GF-D8 (cell line): ENCODE data around the gene RGS7.
"Not testable (repeated sequence)": the region's sequence is repeated elsewhere in the genome, so short reads cannot be mapped to it uniquely, and the experiment has no call there.

ENCODE experiments used
- DNase-seq: peaks from one replicate; lab custom pipeline; 2025; lab: John Stamatoyannopoulos, UW

The RGS7 gene

DNA sequence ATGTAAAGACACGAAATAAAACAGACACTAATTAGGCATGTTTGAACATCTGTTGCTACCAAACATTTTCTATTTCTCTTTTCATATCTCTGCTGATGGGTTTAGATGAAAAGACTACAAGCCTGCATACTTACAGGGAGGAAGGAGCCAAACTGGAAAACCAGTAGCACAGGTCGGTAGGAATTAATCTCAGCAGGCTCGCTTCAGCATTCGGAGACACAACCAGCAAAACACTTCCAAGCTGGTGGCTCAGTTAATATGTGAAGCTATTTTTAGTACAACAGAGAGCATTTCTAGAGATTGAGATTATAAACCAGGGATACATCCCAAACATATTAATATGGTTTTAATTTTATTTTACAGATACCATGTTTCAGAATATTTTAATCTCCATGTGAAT is 444.2 kb downstream of the RGS7 start:
- no peak for DNase-seq

- no peak for DNase-seq
Observed at GRCh38 chr1:240909701-240910457, 447.1 kb downstream of the RGS7 start.

DNA sequence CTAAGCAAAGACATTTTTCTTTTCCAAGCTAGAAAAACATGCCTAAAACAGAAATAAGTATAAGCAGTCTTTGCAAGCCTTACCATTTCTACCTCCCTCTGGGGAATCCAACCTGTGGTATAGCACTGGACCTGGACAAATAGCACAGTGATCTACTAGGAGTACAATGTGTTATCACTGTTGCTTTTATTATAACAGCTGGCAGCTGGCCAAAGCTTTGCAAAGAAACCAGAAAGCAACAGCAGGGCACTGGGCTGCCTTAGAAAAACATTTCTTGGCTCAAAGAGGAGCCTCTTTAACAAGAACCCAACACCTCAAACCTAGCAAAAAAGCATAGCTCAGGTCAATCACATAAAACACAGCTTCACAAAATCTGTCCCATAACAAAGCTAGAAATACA is 450.5 kb downstream of the RGS7 start:
- no peak for DNase-seq

DNA sequence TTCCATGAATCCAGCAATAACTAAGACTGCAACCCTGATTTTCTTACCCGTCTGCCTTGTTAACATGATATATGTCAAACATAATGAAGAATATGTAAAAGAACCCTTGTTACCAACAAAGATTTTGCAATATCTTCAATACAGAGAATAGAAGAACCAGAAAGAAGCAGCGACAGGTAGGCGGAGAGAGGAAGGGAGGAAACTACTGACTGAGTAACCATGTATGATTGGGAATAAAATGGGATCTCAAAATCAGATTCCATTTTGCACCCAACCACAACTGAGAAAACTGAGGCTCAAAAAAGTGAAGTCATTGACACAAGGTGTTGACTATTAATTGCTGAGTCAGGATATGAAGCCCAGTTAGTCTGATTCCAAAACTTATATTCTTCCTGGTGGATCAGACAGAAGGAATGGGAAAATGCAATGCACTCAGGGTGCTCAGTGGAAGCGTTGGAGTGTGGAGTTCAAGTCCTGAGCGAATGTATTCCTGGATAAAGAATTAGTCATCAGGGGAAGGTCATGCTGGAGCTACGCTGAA is 451.7 kb downstream of the RGS7 start:
- DNase-seq = no peak

- DNase-seq = not testable (repeated sequence)
Observed at GRCh38 chr1:240895424-240895823, 461.6 kb downstream of the RGS7 start.

DNA sequence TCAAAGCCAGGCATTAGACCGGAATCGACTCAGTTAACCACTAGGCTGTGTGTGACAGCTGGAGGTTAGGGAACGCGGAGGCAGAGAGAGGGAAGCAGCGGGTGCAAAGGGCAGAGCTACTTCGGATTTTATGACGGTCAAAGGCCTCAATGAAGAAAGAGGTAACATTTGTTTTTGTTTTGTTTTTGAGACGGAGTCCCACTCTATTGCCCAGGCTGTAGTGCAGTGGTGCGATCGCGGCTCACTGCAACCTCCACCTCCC is 468.3 kb downstream of the RGS7 start:
- DNase-seq = no peak

- no peak for DNase-seq
Observed at GRCh38 chr1:240888039-240888786, 468.8 kb downstream of the RGS7 start.

GRCh38 chr1:240883490-240883889 is 473.5 kb downstream of the RGS7 start:
- DNase-seq = no peak

DNA sequence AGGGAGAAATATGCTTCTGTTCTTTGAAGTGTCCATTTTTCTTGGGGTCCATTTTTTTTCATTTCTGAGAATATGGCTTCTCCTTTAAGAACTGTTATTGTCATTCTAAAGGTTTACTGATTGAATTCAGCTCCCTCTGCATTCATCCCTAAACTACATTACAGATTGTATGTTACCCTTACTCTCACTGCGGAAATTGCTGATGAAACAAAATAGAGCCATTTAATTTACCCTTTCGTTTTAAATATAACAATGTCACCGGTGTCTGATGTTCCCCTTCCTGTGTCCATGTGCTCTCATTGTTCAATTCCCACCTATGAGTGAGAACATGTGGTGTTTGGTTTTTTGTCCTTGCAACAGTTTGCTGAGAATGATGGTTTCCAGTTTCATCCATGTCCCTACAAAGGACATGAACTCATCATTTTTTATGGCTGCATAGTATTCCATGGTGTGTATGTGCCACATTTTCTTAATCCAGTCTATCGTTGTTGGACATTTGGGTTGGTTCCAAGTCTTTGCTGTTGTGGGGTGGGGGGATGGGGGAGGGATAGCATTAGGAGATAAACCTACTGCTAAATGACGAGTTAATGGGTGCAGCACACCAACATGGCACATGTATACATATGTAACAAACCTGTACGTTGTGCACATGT is 474.2 kb downstream of the RGS7 start:
- DNase-seq = not testable (repeated sequence)

- no peak for DNase-seq
Observed at GRCh38 chr1:240878631-240879030, 478.4 kb downstream of the RGS7 start.

GRCh38 chr1:240877605-240878004 is 479.4 kb downstream of the RGS7 start:
- no peak for DNase-seq

- DNase-seq = no peak
Observed at GRCh38 chr1:240876071-240876470, 480.9 kb downstream of the RGS7 start.

GRCh38 chr1:240869071-240869470 is 487.9 kb downstream of the RGS7 start:
- no peak for DNase-seq

DNA sequence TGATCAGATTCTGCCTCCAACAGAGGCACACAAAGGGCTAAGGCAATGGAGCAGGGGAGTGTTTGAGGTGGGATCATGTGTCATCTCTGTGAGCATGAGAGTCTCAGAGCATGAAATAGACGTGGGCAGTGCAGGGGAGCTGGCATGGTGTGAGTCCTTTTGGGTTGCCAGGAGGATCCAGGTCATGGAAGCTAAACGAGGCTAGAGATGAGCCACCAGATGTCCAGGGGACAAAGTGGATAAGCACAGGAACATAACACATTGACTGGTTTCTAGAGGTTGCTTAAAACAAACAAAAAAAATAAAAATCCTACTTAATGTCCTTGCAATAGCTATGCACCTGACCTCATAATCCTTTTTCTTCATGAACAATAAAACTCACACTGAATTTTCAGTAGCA is 490.3 kb downstream of the RGS7 start:
- no peak for DNase-seq

GRCh38 chr1:240860023-240860422 is 497.0 kb downstream of the RGS7 start:
- no peak for DNase-seq

DNA sequence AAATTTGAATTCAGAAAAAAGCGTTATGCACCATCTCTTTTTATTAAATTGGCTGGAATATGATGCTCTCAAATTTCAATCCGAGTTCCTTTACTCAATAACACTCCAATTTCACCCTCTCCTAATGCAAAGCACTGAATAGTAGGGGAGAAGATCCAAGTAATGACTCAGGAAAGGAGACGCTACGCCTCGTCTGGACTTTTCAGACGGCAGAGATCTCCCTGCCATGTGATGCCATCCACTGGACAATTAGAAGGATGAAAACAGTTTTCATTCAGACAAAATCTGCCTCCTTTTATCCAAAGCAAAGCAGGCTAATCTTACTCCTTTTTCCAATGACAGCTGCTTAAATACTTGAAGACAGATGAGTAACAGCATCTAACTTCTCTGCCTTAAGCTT is 502.6 kb downstream of the RGS7 start:
- DNase-seq = no peak

DNA sequence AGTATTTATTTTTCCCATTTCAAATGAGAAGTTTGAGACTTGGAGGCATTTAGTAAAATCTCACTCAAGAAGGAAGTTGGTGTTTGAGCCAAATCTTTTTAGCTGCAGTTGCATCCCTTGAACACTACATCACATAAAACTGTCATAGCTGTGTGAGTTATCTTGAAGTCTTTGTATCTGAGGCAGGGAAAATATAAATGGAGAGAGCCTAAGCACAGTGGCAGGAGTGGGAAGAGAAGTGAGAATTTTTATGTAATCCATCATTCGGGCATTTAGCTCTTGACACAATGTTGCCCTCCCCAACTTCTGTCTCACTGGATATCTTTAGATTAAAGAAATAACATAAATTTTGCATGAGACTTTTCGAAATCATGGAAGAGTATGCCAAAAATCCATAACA is 509.7 kb downstream of the RGS7 start:
- DNase-seq = no peak

GRCh38 chr1:240844486-240844885 is 512.5 kb downstream of the RGS7 start:
- DNase-seq = no peak

DNA sequence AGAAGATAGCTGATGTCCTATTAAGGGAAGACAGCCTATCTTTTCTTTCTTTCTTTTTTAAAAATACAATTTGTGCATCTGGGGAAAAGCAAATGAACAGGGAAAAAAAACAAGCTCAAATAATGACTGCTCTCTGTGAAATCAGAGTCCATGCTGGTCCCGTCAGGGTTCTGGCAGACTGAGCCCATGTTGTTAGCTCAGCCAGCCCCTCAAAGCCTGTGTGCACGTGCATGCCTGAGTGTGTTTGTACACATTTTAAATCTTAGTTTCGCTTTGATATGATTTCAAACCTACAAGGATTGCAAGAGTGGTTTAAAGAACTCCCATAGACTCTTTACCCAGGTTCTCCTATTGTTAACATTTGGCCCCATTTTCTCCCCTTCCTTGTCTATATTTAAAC is 513.2 kb downstream of the RGS7 start:
- no peak for DNase-seq

- no peak for DNase-seq
Observed at GRCh38 chr1:240836271-240836670, 520.7 kb downstream of the RGS7 start.

- DNase-seq = no peak
Observed at GRCh38 chr1:240835291-240835690, 521.7 kb downstream of the RGS7 start.

DNA sequence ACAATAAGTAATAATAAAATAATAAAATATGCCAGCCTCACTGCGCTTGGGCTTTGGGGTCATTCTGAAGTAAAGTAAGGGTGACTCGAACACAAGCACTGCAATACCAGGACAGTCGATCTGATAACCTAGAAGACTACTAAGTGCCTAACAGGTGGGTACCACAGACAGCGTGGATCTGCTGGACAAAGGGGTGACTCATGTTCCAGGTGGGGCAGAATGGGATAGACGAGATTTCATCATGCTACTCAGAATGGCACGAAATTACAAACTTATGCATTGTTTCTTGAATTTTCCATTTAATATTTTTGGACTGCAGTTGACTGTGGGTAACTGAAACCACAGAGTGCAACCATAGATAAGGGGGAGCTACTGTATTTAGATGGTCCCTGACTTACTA is 523.9 kb downstream of the RGS7 start:
- no peak for DNase-seq

- no peak for DNase-seq
Observed at GRCh38 chr1:240831922-240832321, 525.1 kb downstream of the RGS7 start.
